T-helper 1 cell treated with Interleukin-12 subunit alpha and Interleukin-12 subunit beta and Interleukin-4 antibody, amounts not matched to agents 30 μg/mL and 1 μg/mL, for 36 hours (primary cell): ENCODE data around the gene CCDC30.
A peak's percentile ranks its signal among the peaks of the same experiment; 100 is the strongest.

Experiments
- H3K27ac Mint-ChIP-seq: one replicate; pipeline ENCODE4 v1.8.0; 2021; ENCODE audit warnings: mild to moderate bottlenecking, mixed read lengths
- H3K27me3 Mint-ChIP-seq: one replicate; pipeline ENCODE4 v1.8.0; 2021; ENCODE audit warnings: low read depth, mixed read lengths
- H3K36me3 Mint-ChIP-seq: one replicate; pipeline ENCODE4 v1.8.0; 2021; ENCODE audit warnings: low read depth, mixed read lengths
- H3K4me1 Mint-ChIP-seq: one replicate; pipeline ENCODE4 v1.8.0; 2021; ENCODE audit warnings: low read depth, mixed read lengths
- H3K4me3 Mint-ChIP-seq: one replicate; pipeline ENCODE4 v1.8.0; 2021; ENCODE audit warnings: mild to moderate bottlenecking, moderate library complexity, mixed read lengths
- H3K9me3 Mint-ChIP-seq: one replicate; pipeline ENCODE4 v1.8.0; 2021; ENCODE audit warnings: mixed read lengths

CCDC30 gene

DNA sequence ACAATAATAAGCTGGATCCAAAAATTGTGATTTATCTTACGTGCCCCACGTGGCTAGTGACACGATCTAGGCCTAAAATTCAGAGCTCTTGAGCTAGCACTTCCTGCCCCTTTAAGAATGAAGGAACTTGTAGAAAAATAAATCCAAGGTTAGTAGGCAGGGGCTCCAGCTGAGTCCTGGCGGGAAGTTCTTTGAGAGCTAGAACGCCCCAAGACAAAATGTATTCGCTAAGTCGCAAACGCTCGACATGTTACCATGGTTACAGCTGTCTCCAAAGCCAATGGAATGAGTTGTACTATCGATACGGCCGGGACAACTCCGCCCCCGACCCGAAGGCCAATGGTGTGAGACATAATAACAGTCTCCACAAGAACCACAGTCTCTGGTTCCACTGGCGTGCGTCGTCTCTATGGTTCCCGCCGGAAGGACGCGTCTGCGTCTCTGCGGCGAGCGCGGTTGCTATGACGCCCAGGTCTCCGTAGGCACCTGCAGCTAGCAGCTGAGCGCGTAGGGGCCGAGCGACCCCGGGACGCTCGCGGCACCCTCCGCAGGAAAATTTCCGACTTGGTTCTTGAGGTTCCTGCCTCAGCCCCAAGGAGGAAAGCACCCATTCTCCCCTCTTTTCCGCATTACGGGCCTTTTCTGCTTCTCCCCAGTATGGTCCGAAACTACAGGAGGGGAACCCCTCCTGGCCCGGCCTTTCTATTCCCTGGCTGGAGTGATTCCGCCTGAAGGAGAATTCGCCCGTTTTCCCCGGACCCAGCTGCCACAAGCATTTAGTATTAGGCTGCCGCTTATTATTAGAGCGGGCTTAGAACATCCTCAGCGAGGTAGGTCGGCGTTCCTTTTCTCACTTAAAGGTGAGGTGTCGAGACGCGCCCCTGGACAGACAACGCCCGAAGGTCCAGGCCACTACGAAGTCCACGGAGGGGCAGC, at the start of gene CCDC30:
TSS of gene CCDC30 (plus strand) at position 459 of the 936 bp plus-strand sequence. CDS start 17,266 bp downstream, outside the sequence.
- Mint-ChIP-seq H3K27ac (peak within 1 kb of the TSS; percentile 79), H3K4me1 (peaks cover 23% of the 10 kb centered on the region), H3K9me3 (no peaks in the 10 kb centered on the region), H3K4me3 (peak within 1 kb of the TSS; percentile 71), H3K36me3 (peaks cover 20% of the 10 kb centered on the region), H3K27me3 (peaks cover 12% of the 10 kb centered on the region)

DNA sequence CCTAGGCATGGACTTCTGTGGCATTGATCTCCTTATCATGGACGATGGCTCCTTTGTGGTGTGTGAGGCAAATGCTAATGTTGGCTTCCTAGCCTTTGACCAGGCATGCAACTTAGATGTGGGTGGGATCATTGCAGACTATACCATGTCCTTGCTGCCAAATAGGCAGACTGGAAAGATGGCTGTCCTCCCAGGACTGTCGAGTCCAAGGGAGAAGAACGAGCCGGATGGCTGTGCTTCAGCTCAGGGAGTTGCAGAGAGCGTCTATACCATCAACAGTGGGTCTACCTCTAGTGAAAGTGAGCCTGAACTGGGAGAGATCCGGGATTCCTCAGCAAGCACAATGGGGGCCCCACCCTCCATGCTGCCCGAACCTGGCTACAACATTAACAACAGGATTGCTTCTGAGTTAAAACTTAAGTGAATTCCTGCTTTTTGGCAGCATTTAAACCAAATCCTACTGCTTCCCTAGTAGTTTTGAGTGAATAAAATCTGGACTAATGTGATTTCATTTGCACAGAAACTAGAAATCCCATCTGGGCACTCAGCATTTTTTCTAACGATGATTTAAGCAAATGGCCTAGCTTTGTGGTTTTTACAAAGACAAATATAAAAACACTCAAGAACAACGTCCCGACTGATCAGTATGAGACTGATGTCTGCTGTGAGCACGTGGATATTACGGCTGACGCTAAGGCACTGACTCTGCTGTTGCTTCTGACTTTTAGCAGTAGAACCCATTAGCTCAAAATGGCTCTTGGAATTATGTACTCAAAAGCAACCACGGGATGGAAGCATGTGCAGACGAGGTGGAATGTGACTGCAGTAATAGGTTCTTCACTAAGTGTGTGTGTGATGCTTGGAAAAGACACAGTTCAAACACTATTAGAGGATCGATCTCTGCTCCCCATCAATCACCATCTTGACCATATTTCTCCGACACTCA, 48.3 kb upstream of the CCDC30 start:
- H3K4me1 Mint-ChIP-seq, result no peaks in the 10 kb centered on the region

DNA sequence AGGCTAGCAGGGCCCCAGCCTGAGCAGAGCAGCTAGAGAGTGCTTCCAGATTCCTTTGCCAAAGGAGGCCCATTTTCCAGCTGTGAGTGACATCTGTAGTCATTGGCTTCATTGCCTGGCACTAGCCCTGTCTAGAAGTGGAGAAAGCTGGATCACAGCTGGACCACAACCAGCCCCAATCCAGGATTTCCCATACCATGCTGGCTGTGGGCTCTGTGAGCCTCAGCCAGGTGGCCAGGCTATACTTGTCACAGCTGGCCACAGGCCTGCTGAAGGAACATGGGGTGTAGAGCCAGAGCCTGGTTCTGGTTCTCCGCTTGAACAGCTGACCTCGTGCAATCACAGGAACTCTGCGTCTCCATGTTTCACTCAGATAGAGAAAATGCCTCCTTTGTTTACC, 45.9 kb upstream of the CCDC30 start:
- no peaks in the 10 kb centered on the region for H3K4me1 Mint-ChIP-seq
- H3K36me3 Mint-ChIP-seq, result peaks cover 5% of the 10 kb centered on the region
- no peak overlapping the region for H3K4me3 Mint-ChIP-seq
- H3K9me3 Mint-ChIP-seq, result no peaks in the 10 kb centered on the region
- no peaks in the 10 kb centered on the region for H3K27me3 Mint-ChIP-seq
- no peak overlapping the region for H3K27ac Mint-ChIP-seq

More for the DNA sequence above, 48.3 kb upstream of the CCDC30 start:
- Mint-ChIP-seq H3K9me3 (no peaks in the 10 kb centered on the region), H3K4me3 (no peak overlapping the region), H3K27ac (no peak overlapping the region), H3K27me3 (no peaks in the 10 kb centered on the region), H3K36me3 (peaks cover 7% of the 10 kb centered on the region)

DNA sequence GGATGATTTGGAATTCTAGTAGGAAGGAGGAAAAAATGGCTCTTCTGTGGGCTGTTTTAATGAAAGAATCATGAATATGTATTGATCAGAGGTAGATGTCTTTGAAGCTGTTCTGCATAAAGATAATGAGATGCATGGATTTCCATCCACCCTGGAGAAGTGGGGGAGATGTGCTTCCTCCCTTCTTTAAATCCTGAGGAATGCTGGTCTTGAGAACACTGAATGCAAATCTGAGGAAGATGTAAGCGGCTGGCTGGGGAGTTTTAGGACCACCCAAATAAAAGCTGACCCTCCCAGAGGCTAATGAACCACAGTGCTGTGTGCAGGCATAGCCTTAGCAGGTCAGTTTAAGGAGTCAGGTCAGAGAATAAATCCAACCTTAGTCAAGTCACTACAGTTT, 44.6 kb upstream of the CCDC30 start:
- Mint-ChIP-seq H3K36me3 (peaks cover 2% of the 10 kb centered on the region), H3K4me1 (no peaks in the 10 kb centered on the region), H3K27ac (no peak overlapping the region), H3K4me3 (no peak overlapping the region), H3K27me3 (no peaks in the 10 kb centered on the region), H3K9me3 (no peaks in the 10 kb centered on the region)

DNA sequence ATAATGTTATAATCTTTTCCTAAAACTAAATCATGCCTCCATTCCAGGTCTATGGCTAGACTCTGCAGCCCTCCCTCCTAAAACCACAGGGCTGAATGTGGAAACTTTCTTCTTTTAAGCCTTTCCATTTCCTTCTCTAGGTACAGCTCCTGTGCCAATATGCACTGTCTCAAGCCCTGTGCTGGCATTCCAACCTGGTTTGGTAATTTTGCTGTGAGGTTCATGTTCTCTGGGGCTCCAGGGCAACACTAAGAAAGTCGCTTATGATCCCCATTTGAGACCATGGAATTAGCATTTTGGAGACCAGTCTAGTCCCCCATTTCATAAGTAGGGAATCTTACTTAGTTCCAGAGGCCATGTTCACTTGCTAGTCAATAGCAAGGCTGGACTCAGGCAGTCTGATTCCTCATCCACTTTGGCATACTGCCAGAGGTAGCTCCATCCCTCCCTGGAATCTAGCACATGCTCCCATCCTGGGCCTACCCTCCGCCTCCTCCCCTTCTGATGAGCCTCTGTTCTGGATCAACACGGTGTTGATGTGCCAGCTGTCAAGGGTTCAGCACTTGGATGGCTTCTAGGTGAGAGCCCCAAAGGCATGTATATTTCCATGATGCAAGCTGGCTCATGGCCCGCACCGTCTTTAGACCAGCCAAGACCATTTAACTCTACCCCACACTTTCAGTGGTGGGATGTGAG, 43.8 kb upstream of the CCDC30 start:
- no peak overlapping the region for H3K27ac Mint-ChIP-seq
- no peaks in the 10 kb centered on the region for H3K27me3 Mint-ChIP-seq
- H3K4me3 Mint-ChIP-seq, result no peak overlapping the region
- H3K9me3 Mint-ChIP-seq, result no peaks in the 10 kb centered on the region
- H3K36me3 Mint-ChIP-seq, result peaks cover 2% of the 10 kb centered on the region
- H3K4me1 Mint-ChIP-seq, result no peaks in the 10 kb centered on the region

DNA sequence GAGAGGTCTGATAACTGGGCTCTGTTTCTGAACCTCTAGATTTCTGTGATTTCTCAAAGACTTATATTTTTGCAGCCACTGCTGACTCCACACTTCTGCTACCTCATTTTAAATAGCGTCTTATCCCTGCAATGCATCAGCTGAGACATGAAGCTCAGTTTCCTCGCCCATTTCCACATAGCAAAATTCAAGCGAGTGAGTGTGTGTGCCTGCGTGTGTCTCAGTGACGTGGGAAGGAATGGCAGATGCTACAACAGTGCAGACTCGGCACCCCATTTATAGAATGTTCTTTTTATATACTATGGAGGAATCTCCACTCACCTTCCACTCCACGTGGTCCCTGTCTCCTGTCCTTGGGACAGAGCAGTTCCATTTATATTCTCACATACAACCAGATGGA, 43.0 kb upstream of the CCDC30 start:
- Mint-ChIP-seq H3K36me3 (no peaks in the 10 kb centered on the region), H3K9me3 (no peaks in the 10 kb centered on the region), H3K4me1 (no peaks in the 10 kb centered on the region), H3K27ac (no peak overlapping the region), H3K27me3 (no peaks in the 10 kb centered on the region), H3K4me3 (no peak overlapping the region)

DNA sequence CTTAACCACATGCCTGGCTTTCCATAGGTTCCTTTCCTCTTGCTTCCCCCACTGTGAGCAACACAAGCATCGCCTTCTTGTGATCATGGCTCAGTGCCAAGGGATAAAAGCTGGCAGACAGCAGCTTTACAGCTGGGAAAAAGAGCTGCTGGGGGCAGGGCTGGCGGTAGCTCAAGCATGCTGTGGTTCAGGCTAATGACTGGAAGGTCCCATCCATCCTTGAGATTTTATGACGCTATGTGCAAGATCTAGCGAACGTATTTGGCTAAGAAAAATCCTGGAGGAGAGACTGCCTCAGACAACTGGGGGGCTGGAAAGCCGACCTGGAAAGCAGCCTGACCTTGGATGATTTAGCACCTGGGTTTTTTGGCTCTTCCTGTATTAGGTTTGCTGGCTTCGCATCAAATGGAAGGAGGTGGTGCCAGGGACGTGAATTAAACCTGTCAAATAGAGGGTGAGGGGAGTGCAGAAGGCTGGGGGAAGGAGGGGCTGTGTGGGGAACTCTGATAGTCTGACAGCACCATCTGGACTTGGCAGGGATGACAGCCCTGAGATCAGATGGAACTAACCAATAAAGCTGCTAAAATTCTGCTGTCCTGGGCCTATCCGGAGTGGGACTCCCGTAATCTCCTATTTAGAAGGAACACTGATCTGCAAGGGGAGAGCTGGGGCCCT, 42.0 kb upstream of the CCDC30 start:
- Mint-ChIP-seq H3K27me3 (no peaks in the 10 kb centered on the region), H3K4me1 (no peaks in the 10 kb centered on the region), H3K36me3 (no peaks in the 10 kb centered on the region), H3K4me3 (no peak overlapping the region), H3K9me3 (no peaks in the 10 kb centered on the region), H3K27ac (no peak overlapping the region)

DNA sequence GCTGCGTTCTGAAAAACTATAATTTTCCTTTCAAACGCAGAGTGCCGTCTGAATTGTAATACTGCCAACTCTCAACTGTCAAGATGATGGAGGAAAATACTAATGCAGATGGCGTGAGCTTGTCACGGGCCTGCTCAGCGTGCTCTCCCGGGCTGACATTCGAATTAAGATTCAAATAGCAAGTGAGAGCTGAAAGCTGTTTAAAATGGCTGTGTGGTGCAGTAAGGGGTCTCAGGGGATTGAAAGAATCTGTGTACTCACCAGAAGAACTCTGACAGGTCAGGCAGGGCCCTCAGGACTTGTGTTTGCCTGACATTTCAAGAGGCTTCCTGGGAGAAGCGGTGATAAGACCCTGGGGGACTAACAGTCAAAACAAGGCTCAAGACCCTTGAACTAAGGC, 40.3 kb upstream of the CCDC30 start:
- no peaks in the 10 kb centered on the region for H3K4me1 Mint-ChIP-seq
- no peak overlapping the region for H3K27ac Mint-ChIP-seq
- no peaks in the 10 kb centered on the region for H3K27me3 Mint-ChIP-seq
- H3K9me3 Mint-ChIP-seq, result no peaks in the 10 kb centered on the region
- no peak overlapping the region for H3K4me3 Mint-ChIP-seq
- no peaks in the 10 kb centered on the region for H3K36me3 Mint-ChIP-seq

DNA sequence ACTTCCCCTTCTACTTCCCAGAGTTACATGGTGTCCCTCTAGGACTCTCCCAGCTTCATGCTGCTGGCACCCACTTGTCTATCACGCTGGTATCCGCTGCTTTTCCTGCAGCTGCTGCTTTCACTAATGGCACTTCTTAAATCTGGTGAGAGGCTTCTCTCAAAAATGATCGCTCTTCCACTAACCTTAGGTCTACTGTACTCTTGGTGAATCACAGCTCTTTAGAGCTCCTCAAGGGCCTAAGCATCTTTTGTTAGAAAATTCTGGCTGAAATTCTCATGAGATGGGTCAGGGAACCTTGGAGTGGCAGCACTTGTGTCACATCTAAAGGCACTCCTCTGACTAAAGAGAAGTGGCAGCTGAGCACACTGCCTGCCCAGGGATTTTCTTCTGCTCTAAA, 39.4 kb upstream of the CCDC30 start:
- H3K36me3 Mint-ChIP-seq, result no peaks in the 10 kb centered on the region
- H3K4me1 Mint-ChIP-seq, result no peaks in the 10 kb centered on the region
- H3K27ac Mint-ChIP-seq, result no peak overlapping the region
- no peak overlapping the region for H3K4me3 Mint-ChIP-seq
- no peaks in the 10 kb centered on the region for H3K27me3 Mint-ChIP-seq
- no peaks in the 10 kb centered on the region for H3K9me3 Mint-ChIP-seq

DNA sequence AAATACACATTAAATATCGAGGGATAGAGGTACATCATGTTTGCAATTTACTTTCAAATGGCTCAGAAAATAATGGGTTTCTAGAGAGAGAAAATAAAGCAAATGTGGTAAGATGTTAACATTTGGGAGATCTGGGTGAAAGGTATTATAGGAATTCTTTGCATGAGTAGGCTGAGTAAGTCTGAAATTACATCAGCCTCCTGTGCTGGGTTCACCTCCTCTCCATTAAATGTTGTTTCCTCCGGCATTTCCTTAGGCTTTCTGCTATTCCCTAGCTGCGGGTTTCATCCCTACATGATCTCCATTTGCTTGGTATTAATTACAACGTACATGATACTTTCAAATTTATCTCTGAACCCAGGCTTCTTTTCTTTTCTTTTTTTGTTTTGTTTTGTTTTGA, 38.9 kb upstream of the CCDC30 start:
- Mint-ChIP-seq H3K36me3 (no peaks in the 10 kb centered on the region), H3K4me1 (no peaks in the 10 kb centered on the region)

DNA sequence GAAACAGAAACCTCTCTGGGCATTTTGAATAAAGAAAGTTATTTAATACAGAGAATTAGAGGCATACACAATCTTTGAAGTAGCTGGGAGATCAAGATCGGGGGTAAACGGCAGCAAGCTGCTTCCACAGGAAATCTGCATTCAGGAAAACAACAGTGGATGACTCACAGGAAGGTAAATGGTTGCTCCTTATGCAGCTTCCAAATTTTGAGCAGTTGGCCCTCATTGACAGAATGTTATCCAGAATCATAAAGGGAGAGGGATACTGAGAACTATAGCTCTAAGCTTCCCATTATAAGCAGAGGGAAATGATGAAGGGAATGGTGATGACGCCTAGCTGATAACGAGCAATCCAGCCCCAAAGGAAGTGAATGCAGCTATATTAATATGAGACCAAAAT, 35.8 kb upstream of the CCDC30 start:
- Mint-ChIP-seq H3K4me1 (peaks cover 2% of the 10 kb centered on the region), H3K9me3 (no peaks in the 10 kb centered on the region), H3K27ac (no peak overlapping the region), H3K27me3 (no peaks in the 10 kb centered on the region), H3K36me3 (no peaks in the 10 kb centered on the region), H3K4me3 (no peak overlapping the region)

More for the DNA sequence above, 38.9 kb upstream of the CCDC30 start:
- H3K4me3 Mint-ChIP-seq, result no peak overlapping the region
- no peaks in the 10 kb centered on the region for H3K9me3 Mint-ChIP-seq
- H3K27me3 Mint-ChIP-seq, result no peaks in the 10 kb centered on the region
- no peak overlapping the region for H3K27ac Mint-ChIP-seq

DNA sequence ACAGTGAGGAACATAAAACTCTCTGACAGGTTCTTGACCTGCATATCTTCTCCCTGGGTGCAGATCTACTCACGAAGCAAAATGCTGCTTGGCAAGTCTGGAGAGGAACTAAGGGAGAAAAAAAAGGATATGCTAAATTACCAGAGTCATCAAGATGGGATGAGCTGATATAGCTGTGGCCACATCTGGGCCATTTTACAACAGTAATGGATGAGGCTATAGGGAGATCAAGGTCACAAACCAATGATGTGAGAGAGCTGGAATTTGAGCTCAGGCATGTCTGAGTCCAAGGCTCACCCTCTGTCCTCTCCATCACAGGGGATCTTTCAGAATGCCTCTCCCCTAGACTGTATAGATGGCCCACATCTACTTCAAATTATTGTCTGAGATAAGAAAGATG, 33.5 kb upstream of the CCDC30 start:
- no peaks in the 10 kb centered on the region for H3K36me3 Mint-ChIP-seq

DNA sequence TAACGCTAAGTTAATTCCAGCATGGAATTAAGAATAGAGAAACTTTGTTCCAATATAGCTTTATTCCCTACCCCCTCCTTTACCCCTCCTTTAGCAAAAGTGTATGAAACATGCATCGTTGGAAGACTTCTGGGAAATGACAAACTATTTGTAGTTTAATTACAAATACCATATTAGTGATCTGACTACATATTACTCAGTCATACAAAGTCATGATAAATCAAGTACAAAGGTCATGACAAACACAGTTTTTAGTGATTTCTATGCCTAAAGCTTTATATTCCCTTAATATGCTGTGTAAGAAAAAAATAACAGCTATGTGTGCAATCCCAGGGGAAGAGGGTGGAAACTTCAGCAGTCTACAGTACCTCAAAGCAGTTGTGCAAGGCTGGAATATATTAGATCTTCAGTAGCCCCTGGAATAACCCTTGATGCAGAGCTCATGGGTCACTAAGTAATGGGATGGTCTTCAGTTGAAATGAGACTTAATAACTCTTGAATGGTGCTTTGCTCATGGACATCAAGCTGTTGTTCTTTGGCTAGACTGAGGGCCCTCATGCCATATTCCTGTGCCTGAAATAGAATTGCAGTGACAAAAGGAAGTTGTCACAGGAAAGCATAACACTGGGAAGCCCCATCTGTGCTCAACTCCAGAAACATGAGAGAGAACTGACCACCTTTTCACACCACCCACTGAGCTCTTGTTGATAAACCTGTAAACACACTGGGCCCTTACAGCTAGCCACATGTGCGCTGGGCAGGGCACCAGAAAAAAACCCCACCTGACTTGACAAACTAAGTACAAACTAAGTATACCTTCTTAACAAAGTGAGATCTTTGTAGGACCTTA, 32.6 kb upstream of the CCDC30 start:
- no peak overlapping the region for H3K27ac Mint-ChIP-seq
- H3K36me3 Mint-ChIP-seq, result no peaks in the 10 kb centered on the region
- H3K4me1 Mint-ChIP-seq, result peaks cover 2% of the 10 kb centered on the region
- H3K4me3 Mint-ChIP-seq, result no peak overlapping the region
- H3K9me3 Mint-ChIP-seq, result no peaks in the 10 kb centered on the region
- peaks cover 5% of the 10 kb centered on the region for H3K27me3 Mint-ChIP-seq

More for the DNA sequence above, 33.5 kb upstream of the CCDC30 start:
- Mint-ChIP-seq H3K9me3 (no peaks in the 10 kb centered on the region), H3K4me1 (peaks cover 2% of the 10 kb centered on the region), H3K27me3 (peaks cover 5% of the 10 kb centered on the region), H3K27ac (no peak overlapping the region), H3K4me3 (no peak overlapping the region)
